ENCODE measurements around the gene PPIF. TPM values are rescaled to one million over a fixed set of nuclear protein-coding genes. Genes with fewer than 3 reads are reported as not detected.
A peak's percentile ranks its signal among the peaks of the same experiment; 100 is the strongest.

Gene PPIF
- total RNA-seq (2021) (133 and 160 TPM in 2 replicates), Bru-seq, nascent RNA (percentile 92 among the genes with signal in this experiment), BruChase-seq, experiment 1, labeled RNA remaining after a 2-hour chase (percentile 95 among the genes with signal in this experiment), BruChase-seq, experiment 2, labeled RNA remaining after a 6-hour chase (percentile 98 among the genes with signal in this experiment)
- long read RNA-seq, transcript PPIF-201 (6 exons, 2,190 nt), result major isoform, 203 of 277 reads
- long read RNA-seq, partial matches to known transcripts, result 69 of 277 reads
- long read RNA-seq, other reads (novel, unspliced or antisense), result 2 of 277 reads

- TF ChIP-seq CTCF (conservative IDR thresholded peaks at IDR 0.05; ENCODE audit: low read depth, low read length) (peak; percentile 91), EZH2 (IDR thresholded peaks at IDR 0.05; ENCODE audit: borderline replicate concordance, low read depth, low read length, poor library complexity, severe bottlenecking) (no peak)
- no TSS peak for BruUV-seq (replicated peaks)
- Histone ChIP-seq H3K27ac (ENCODE audit: low read depth, low read length, poor library complexity, severe bottlenecking) (peak within 1 kb of the TSS; percentile 96), H3K9me3 (ENCODE audit: low read depth, low read length, poor library complexity, severe bottlenecking) (no peaks in the 10 kb centered on the region), H3K27me3 (replicated peaks; ENCODE audit: insufficient read depth, low read depth, low read length, poor library complexity) (no peaks in the 10 kb centered on the region), H3K4me1 (ENCODE audit: insufficient read depth, low read length, poor library complexity, severe bottlenecking) (peaks cover 10% of the 10 kb centered on the region), H3K36me3 (ENCODE audit: insufficient read depth, low read length, poor library complexity, severe bottlenecking) (peaks cover 35% of the 10 kb centered on the region), H3K4me3 (ENCODE audit: low read depth, low read length, poor library complexity, severe bottlenecking) (peak within 1 kb of the TSS; percentile 93)
- ChIA-PET POLR2A (ENCODE audit: low non-redundant PET) (no interaction called here), CTCF (no interaction called here)
- intact Hi-C loops (cut with micrococcal nuclease; ENCODE audit: unreplicated experiment), result no loop called here
- peak; percentile 95 for DNase-seq (ENCODE audit: low spot score)
Observed at GRCh38 chr10:79347226-79347893, at the start of gene PPIF. TSS of gene PPIF (plus strand) at chr10:79347469. CDS start at chr10:79347549, 80 bp downstream.

GRCh38 chr10:79298403-79299244 is 48.6 kb upstream of the PPIF start:
- Histone ChIP-seq H3K4me1 (ENCODE audit: insufficient read depth, low read length, poor library complexity, severe bottlenecking) (no peaks in the 10 kb centered on the region), H3K27me3 (replicated peaks; ENCODE audit: insufficient read depth, low read depth, low read length, poor library complexity) (no peaks in the 10 kb centered on the region), H3K36me3 (ENCODE audit: insufficient read depth, low read length, poor library complexity, severe bottlenecking) (peaks cover 34% of the 10 kb centered on the region), H3K27ac (ENCODE audit: low read depth, low read length, poor library complexity, severe bottlenecking) (no peak overlapping the region), H3K4me3 (ENCODE audit: low read depth, low read length, poor library complexity, severe bottlenecking) (no peak overlapping the region), H3K9me3 (ENCODE audit: low read depth, low read length, poor library complexity, severe bottlenecking) (no peaks in the 10 kb centered on the region)
- ChIA-PET POLR2A (ENCODE audit: low non-redundant PET) (no interaction called here), CTCF (no interaction called here)
- TF ChIP-seq EZH2 (IDR thresholded peaks at IDR 0.05; ENCODE audit: borderline replicate concordance, low read depth, low read length, poor library complexity, severe bottlenecking), result no peak
- TF ChIP-seq CTCF (conservative IDR thresholded peaks at IDR 0.05; ENCODE audit: low read depth, low read length), result no peak
- intact Hi-C loops (cut with micrococcal nuclease; ENCODE audit: unreplicated experiment), result no loop called here
- BruUV-seq (replicated peaks), result no TSS peak
- peak; percentile 68 for DNase-seq (ENCODE audit: low spot score)

GRCh38 chr10:79299397-79300241 is 47.6 kb upstream of the PPIF start:
- TF ChIP-seq CTCF (conservative IDR thresholded peaks at IDR 0.05; ENCODE audit: low read depth, low read length) (no peak), EZH2 (IDR thresholded peaks at IDR 0.05; ENCODE audit: borderline replicate concordance, low read depth, low read length, poor library complexity, severe bottlenecking) (no peak)
- CTCF ChIA-PET, result no interaction called here
- intact Hi-C loops (cut with micrococcal nuclease; ENCODE audit: unreplicated experiment), result no loop called here

More at GRCh38 chr10:79299397-79300241, 47.6 kb upstream of the PPIF start:
- POLR2A ChIA-PET (ENCODE audit: low non-redundant PET), result no interaction called here
- H3K9me3 ChIP-seq (ENCODE audit: low read depth, low read length, poor library complexity, severe bottlenecking), result no peaks in the 10 kb centered on the region
- H3K4me3 ChIP-seq (ENCODE audit: low read depth, low read length, poor library complexity, severe bottlenecking), result no peak overlapping the region
- H3K36me3 ChIP-seq (ENCODE audit: insufficient read depth, low read length, poor library complexity, severe bottlenecking), result peaks cover 29% of the 10 kb centered on the region
- no TSS peak for BruUV-seq (replicated peaks)
- no peak overlapping the region for H3K27ac ChIP-seq (ENCODE audit: low read depth, low read length, poor library complexity, severe bottlenecking)
- H3K27me3 ChIP-seq (replicated peaks; ENCODE audit: insufficient read depth, low read depth, low read length, poor library complexity), result no peaks in the 10 kb centered on the region
- DNase-seq (ENCODE audit: low spot score), result no peak
- no peaks in the 10 kb centered on the region for H3K4me1 ChIP-seq (ENCODE audit: insufficient read depth, low read length, poor library complexity, severe bottlenecking)

All from A673 (cell line).